Measurements from ENCODE around the gene MRPL49.

The MRPL49 gene

GRCh38 chr11:65087216-65087615 lies 34.9 kb upstream of the MRPL49 start:
- FAIRE-seq (no peak), DNase-seq (ENCODE audit: insufficient read length) (no peak)
- TF ChIP-seq POLR2AphosphoS5 (IDR thresholded peaks at IDR 0.05; ENCODE audit: low read depth, low read length) (no peak), POLR2A (IDR thresholded peaks at IDR 0.05; ENCODE audit: low read depth, low read length) (no peak), TAF1 (IDR thresholded peaks at IDR 0.05; ENCODE audit: borderline replicate concordance, low read depth, low read length) (no peak)

GRCh38 chr11:65087827-65088226 lies 34.3 kb upstream of the MRPL49 start:
- TF ChIP-seq POLR2A (IDR thresholded peaks at IDR 0.05; ENCODE audit: low read depth, low read length) = no peak
- no peak for TF ChIP-seq TAF1 (IDR thresholded peaks at IDR 0.05; ENCODE audit: borderline replicate concordance, low read depth, low read length)
- no peak for TF ChIP-seq POLR2AphosphoS5 (IDR thresholded peaks at IDR 0.05; ENCODE audit: low read depth, low read length)
- no peak for DNase-seq (ENCODE audit: insufficient read length)
- no peak for FAIRE-seq

GRCh38 chr11:65089621-65090020 lies 32.5 kb upstream of the MRPL49 start:
- TF ChIP-seq POLR2A (IDR thresholded peaks at IDR 0.05; ENCODE audit: low read depth, low read length) = no peak
- no peak for TF ChIP-seq POLR2AphosphoS5 (IDR thresholded peaks at IDR 0.05; ENCODE audit: low read depth, low read length)
- no peak for TF ChIP-seq TAF1 (IDR thresholded peaks at IDR 0.05; ENCODE audit: borderline replicate concordance, low read depth, low read length)
- FAIRE-seq (no peak), DNase-seq (ENCODE audit: insufficient read length) (no peak)

GRCh38 chr11:65090628-65091027 lies 31.5 kb upstream of the MRPL49 start:
- FAIRE-seq = no peak

GRCh38 chr11:65095427-65095826 lies 26.7 kb upstream of the MRPL49 start:
- no peak for DNase-seq (ENCODE audit: insufficient read length)
- TF ChIP-seq TAF1 (IDR thresholded peaks at IDR 0.05; ENCODE audit: borderline replicate concordance, low read depth, low read length) (no peak), POLR2A (IDR thresholded peaks at IDR 0.05; ENCODE audit: low read depth, low read length) (no peak), POLR2AphosphoS5 (IDR thresholded peaks at IDR 0.05; ENCODE audit: low read depth, low read length) (no peak)
- FAIRE-seq = no peak

More at GRCh38 chr11:65090628-65091027, 31.5 kb upstream of the MRPL49 start:
- DNase-seq (ENCODE audit: insufficient read length) = no peak
- 0 out of 2 replicates have a peak, but pooled peaks have one; percentile 34 for TF ChIP-seq POLR2A (IDR thresholded peaks at IDR 0.05; ENCODE audit: low read depth, low read length)
- TF ChIP-seq TAF1 (IDR thresholded peaks at IDR 0.05; ENCODE audit: borderline replicate concordance, low read depth, low read length) = no peak
- peak; percentile 28; the same call in 1 of the 2 replicates for TF ChIP-seq POLR2AphosphoS5 (IDR thresholded peaks at IDR 0.05; ENCODE audit: low read depth, low read length)

GRCh38 chr11:65095974-65096806 lies 25.9 kb upstream of the MRPL49 start, which contains the start of gene VPS51:
Gene VPS51, plus strand, starts transcription at chr11:65096214. Its CDS starts 37 bp downstream, at chr11:65096251.
- peak; percentile 95 for DNase-seq (ENCODE audit: insufficient read length)
- TF ChIP-seq POLR2A (IDR thresholded peaks at IDR 0.05; ENCODE audit: low read depth, low read length) (peak; percentile 95), TAF1 (IDR thresholded peaks at IDR 0.05; ENCODE audit: borderline replicate concordance, low read depth, low read length) (peak; percentile 97), POLR2AphosphoS5 (IDR thresholded peaks at IDR 0.05; ENCODE audit: low read depth, low read length) (peak; percentile 97)
- peak; percentile 99 for FAIRE-seq

GRCh38 chr11:65096926-65097325 lies 25.2 kb upstream of the MRPL49 start:
- FAIRE-seq = no peak
- no peak for TF ChIP-seq POLR2A (IDR thresholded peaks at IDR 0.05; ENCODE audit: low read depth, low read length)
- TF ChIP-seq POLR2AphosphoS5 (IDR thresholded peaks at IDR 0.05; ENCODE audit: low read depth, low read length) = no peak
- TF ChIP-seq TAF1 (IDR thresholded peaks at IDR 0.05; ENCODE audit: borderline replicate concordance, low read depth, low read length) = no peak
- DNase-seq (ENCODE audit: insufficient read length) = no peak

- DNase-seq (ENCODE audit: insufficient read length) (no peak), FAIRE-seq (peak; percentile 40)
- no peak for TF ChIP-seq POLR2A (IDR thresholded peaks at IDR 0.05; ENCODE audit: low read depth, low read length)
- TF ChIP-seq TAF1 (IDR thresholded peaks at IDR 0.05; ENCODE audit: borderline replicate concordance, low read depth, low read length) = no peak
- TF ChIP-seq POLR2AphosphoS5 (IDR thresholded peaks at IDR 0.05; ENCODE audit: low read depth, low read length) = no peak
Measured at GRCh38 chr11:65100674-65101350, 21.3 kb upstream of the MRPL49 start.

GRCh38 chr11:65102142-65103095 lies 19.7 kb upstream of the MRPL49 start:
- DNase-seq (ENCODE audit: insufficient read length) (no peak), FAIRE-seq (no peak)
- TF ChIP-seq TAF1 (IDR thresholded peaks at IDR 0.05; ENCODE audit: borderline replicate concordance, low read depth, low read length) (no peak), POLR2A (IDR thresholded peaks at IDR 0.05; ENCODE audit: low read depth, low read length) (no peak), POLR2AphosphoS5 (IDR thresholded peaks at IDR 0.05; ENCODE audit: low read depth, low read length) (no peak)

- FAIRE-seq = no peak
- DNase-seq (ENCODE audit: insufficient read length) = no peak
- TF ChIP-seq POLR2AphosphoS5 (IDR thresholded peaks at IDR 0.05; ENCODE audit: low read depth, low read length) (no peak), TAF1 (IDR thresholded peaks at IDR 0.05; ENCODE audit: borderline replicate concordance, low read depth, low read length) (no peak), POLR2A (IDR thresholded peaks at IDR 0.05; ENCODE audit: low read depth, low read length) (no peak)
Measured at GRCh38 chr11:65103476-65103875, 18.6 kb upstream of the MRPL49 start.

Measured in GM12892 (cell line).